Left renal pelvis (tissue), 4 donors: ENCODE data around the gene TUBGCP4. TPM values are rescaled to one million over a fixed set of nuclear protein-coding genes. Genes with fewer than 3 reads are reported as not detected.

ENCODE experiments used
- DNase-seq, 4 donors: peaks; one replicate each; pipeline ENCODE4 v3.0.0-alpha.2; 2013; ENCODE audit warnings: low read depth in 4 of 4, low spot score in 3 of 4
- polyA plus RNA-seq, 4 donors: library from polyadenylated mRNA; unstranded; fragments of 120-200 nt; gene quantifications; one replicate each; pipeline ENCODE4 v1.2.1, GENCODE V29; 2013; ENCODE audit not compliant: insufficient read length in 4 of 4

The TUBGCP4 gene
- polyA plus RNA-seq, 4 donors: 19.1 to 38.3 (median 25.2) TPM

DNA sequence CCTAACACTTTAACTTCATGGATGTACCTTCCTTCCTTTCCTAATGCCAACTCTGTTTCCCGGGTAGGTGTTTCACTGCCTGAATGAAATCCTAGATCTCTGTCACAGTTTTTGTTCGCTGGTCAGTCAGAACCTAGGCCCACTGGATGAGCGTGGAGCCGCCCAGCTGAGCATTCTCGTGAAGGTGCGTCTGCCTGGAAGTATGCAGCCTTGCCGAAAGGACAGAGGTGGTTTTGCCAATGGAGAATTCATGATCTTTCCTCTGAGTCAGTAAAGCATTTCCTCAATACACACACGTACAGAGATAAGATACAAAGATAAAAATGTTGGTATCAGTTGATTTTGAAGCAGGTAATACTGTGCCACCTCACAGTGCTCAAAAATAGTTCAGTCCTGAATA, 32.7 kb downstream of the TUBGCP4 start:
- DNase-seq: no peak

DNA sequence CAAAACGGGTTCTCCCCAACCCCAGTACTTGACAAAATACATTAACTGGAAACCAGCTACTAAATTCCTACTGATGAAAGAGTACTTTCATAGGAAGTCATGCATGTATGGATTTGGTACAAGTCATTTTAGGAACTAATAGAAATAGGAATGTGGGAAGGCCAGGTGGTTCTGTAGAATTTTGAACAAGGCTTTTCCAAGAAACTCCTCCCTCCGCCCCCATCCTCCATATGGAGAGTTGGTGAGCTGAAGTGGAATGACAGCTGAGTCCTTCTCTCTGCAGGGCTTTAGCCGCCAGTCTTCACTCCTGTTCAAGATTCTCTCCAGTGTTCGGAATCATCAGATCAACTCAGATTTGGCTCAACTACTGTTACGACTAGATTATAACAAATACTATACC, 33.2 kb downstream of the TUBGCP4 start:
- DNase-seq: no peak

GRCh38 chr15:43406189-43406588, 35.3 kb downstream of the TUBGCP4 start:
- no peak for DNase-seq

- DNase-seq: no peak
These were observed 35.9 kb downstream of the TUBGCP4 start for GRCh38 chr15:43406808-43407207.

- no peak for DNase-seq
These were observed 37.9 kb downstream of the TUBGCP4 start for GRCh38 chr15:43408789-43409188.

GRCh38 chr15:43410572-43411214, 39.8 kb downstream of the TUBGCP4 start:
- DNase-seq: no peak

DNA sequence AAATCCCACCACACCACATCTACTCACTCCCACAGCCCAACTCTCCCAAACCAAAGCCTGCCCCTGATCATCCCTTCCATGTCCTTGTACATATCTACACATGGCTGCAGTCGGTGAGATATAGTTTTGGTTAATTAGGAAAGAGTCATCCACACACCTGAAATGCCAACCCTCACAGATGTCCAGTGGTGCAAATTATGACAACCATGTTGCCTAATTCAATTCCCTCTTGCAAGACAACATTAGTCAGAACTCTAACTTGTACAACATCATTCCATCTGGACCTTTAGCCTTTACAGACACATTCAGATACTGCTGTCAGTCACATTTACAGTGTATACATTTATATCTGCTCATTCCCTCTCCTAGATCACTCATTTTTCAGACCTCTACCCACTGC, 41.2 kb downstream of the TUBGCP4 start:
- no peak for DNase-seq

DNA sequence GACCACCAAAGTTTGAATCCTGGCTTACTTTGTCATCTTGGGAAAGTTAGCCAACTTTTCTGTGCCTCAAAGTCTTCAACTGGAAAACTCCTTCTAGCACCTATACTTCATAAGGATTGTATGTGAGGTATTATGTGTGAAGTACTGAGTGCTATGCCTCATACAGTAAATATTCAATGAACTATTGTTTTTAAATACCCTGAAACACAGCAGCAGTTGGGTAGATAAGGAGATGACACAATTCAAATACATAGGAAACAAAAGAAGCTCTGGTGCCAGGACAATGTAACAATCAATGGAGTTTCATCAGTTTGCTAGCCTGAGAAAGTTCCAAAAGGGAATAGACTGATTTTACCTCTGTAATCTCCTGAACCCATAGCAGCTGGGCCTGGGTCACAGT, 43.3 kb downstream of the TUBGCP4 start:
- DNase-seq: no peak

DNA sequence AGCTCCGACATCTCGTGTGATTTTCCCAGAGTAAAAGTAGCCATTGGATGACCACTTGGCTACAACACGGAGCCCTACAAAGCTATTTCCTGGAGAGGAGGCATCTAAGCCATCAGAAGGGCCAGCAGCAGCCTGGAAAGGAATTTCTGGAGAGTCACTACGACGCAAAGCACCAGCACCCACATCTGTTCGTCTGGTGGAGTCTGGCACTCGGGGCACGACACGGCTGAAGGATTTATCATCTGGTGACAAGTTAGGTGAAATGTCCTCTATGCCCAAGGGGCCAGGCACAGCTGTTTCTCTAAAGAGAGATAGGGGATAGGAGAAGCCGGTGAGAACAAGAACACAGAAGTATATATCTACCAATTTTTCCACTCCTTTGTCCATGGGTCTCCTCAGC, 49.5 kb downstream of the TUBGCP4 start:
- no peak for DNase-seq

GRCh38 chr15:43420876-43421275, 50.0 kb downstream of the TUBGCP4 start:
- no peak for DNase-seq

DNA sequence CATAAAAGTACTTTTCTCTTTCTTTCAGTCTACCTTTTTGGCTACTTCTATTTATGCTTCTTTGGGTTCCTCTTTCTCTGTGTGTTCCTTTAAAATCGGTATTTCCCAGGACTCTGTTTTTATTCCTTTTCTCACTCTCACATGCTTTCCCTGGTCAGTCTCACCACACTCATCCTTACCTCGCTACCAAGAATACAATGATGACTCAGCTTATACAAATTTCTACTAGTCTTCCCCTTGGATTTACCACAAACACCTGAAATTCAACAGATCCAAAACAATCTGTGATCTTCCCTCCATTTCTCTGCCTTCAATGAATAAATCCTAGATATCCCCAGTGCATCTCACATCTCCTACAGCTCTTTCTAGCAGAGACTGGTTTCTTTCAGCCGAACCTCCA, 52.9 kb downstream of the TUBGCP4 start:
- no peak for DNase-seq

DNA sequence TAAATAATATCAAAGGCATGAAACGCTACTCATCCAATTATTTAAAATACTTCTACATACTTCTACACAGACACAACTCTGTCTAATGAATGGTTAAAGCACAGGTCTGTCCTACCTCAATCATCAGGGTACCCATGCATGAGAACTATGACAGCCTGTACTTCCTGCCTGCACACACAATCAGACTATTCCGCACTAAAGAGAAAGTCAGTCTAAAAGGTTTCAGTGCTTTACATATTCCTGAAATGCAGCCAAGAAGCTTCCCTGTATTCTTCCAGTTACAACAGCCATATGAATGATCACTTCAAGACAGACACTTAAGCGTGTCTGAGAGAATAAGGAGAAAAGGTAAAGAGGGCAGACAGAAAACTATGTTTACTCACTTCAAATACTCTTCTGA, 58.8 kb downstream of the TUBGCP4 start:
- no peak for DNase-seq

DNA sequence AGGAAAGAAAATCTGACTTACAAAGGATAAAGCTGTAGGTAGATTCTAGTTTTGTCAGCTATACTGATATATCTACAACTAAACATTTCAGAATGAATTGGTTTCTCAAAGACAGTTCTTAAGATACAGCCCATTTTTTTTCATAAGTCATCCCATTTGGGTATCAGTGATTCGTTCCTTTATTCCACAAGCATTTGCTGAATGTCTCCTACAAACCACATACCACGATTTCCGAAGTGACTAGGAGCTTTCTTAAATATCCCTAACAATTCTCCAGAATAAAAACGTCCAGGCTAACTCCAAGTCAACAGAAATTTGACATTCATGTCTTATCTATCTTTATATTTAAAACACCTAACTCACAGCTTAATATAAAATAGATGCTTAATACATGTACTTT, 62.3 kb downstream of the TUBGCP4 start:
- no peak for DNase-seq

DNA sequence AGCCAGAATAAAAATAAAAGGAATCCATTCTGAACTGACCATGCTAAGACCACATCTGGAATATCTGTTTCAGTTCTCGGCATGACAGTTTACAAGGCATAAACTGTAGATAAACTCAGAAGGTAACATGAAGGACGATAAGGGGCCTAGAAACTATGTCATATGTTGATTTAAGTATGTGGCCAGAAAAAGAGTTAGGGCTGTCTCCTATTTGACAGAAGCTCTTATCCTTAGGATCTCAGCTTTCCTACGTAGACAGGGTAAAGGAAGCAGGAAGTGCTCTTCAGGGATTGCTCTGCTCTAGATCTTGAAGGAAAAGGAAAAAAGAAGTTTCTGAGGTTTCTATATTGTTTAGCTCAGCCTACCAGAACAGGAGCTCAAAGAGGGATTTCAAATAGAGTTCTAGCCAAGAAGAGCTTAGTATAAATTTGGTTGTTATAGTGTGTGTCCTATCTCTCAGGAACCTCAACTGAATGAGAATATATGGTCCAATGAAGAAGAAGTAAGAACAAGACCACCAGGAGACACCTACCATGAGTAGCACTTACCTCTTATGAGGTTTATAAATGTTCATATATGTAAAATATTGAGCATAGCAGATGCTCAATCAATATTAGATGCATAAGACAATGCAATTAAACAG, 62.9 kb downstream of the TUBGCP4 start:
- no peak for DNase-seq

- DNase-seq: no peak
These were observed 63.5 kb downstream of the TUBGCP4 start for GRCh38 chr15:43434446-43434845.

DNA sequence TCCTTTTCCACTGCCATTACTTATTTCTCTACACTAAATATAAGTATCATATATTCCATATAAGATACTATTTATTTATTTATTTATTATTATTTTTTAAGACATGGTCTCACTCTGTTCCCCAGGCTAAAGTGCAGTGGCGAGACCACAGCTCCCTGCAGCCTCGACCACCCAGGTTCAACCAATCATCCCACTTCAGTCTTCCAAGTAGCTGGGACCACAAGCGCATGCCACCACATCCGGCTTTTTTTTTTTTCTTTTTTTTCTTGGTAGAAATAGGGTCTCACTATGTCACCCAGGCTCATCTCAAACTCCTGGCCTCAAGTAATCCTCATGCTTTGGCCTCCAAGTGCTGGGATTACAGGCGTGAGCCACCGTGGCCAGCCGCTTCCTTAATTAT, 65.5 kb downstream of the TUBGCP4 start:
- no peak for DNase-seq

GRCh38 chr15:43439268-43439667, 68.4 kb downstream of the TUBGCP4 start:
- DNase-seq: no peak

- peak in 1 of 4 donors; percentile 2 for DNase-seq
These were observed 69.9 kb downstream of the TUBGCP4 start for GRCh38 chr15:43440721-43441281.

DNA sequence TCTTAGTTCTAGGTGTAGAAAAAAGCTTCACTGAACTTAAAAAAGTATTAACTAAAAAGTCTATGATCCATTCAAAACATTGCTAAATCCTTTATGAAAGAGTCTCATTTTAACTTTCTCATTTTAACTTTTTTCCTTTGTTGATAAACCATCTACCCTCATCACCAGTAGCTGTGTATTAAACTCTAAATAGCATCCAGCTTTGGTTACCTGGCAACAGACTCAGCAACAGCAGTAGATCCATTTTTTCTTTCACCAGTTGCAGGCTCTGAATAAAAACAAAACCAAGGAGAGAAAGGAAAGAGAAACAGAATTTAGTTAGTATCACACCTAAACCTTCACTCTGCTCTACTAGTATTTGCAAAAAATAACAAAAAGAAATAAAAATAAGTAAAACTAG, 70.4 kb downstream of the TUBGCP4 start:
- no peak for DNase-seq

DNA sequence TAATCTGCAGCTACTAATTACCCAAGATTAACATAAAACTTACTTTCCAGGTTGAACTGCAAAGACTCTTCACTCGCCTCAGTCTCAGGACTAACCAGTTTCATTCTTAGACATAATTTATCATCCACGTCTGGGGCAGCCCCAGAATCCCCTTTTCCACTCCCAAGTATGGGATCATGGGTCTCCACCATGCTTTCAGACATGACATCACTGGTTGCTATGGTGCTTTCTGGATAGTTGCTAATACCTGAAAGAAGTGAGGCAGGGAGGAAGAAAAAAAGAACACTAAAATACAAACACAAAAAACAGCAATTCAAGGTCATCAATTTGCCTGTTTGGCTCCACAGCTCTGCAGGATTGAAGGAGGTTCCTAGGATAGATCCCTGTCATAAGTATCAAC, 75.4 kb downstream of the TUBGCP4 start:
- DNase-seq: no peak

DNA sequence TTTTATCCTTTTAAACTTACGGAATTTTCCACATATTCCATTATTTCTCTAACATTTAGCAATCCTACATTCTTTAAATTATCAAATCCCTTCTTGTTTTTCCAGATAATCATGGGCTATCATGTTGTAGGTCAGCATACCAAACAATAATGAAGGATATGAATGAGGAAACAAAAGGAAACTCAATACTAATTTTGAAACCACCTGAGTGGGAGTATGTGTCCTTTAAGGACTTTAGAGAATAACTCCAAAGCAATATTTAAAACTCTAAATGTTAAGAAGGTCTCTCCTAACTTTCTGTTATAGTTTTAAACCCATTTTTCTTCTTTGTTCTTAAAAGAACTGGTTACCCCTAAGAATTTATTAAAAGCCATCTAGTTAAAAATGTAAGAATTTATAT, 79.1 kb downstream of the TUBGCP4 start:
- DNase-seq: no peak
